ENCODE measurements around the gene SETD7. TPM values are rescaled to one million over a fixed set of nuclear protein-coding genes. Genes with fewer than 3 reads are reported as not detected.

The SETD7 gene
- total and polyA plus RNA-seq, 2 donors (not counting 3 experiments of a cell fraction or from before 2014, with no cell fraction given), result 18.8 to 39.9 TPM

DNA sequence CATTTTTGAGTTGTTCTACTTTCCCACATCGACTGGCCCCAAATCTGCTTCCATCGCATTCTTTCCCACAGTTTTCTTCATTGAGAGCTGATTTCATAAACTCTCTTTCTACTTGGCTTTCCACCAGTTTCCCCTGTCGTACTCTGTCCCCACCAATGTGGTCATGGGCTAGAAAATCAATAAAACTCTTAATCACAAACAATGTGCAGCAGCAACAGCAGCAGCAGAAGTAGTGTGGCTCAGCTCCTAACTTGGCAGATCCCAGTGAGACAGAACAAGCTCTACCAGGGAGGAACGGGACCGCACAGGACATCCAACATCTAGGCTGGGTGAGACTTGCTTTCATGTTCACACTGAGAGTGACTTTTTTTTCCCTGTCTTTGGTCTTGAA lies 3.1 kb upstream of the SETD7 start:
- ChIA-PET POLR2A (no interaction called here), CTCF (no interaction called here)
- Histone ChIP-seq H3K36me3 (ENCODE audit: control insufficient read depth in 2 of 2, extremely low read depth in 1 of 2, insufficient read depth in 2 of 2, low read length in 2 of 2) (no peaks in the 10 kb centered on the region), H3K27me3 (ENCODE audit: control insufficient read depth in 2 of 2, insufficient read depth in 2 of 2, low read length in 2 of 2) (peaks cover 15 to 23% of the 10 kb centered on the region in 2 experiments), H3K4me1 (ENCODE audit: control insufficient read depth, extremely low read depth, insufficient read depth, low read length) (peaks cover 17% of the 10 kb centered on the region), H3K4me3 (replicated peaks in 1 of 3; ENCODE audit: insufficient read depth in 1 of 3, low read depth in 1 of 3, low read length in 3 of 3) (no peak overlapping the region), H3K9me1 (replicated peaks; ENCODE audit: control insufficient read depth, extremely low read depth, insufficient read depth, low read length) (no peaks in the 10 kb centered on the region), H3K79me2 (ENCODE audit: control insufficient read depth, insufficient read depth, low read length) (peaks cover 9% of the 10 kb centered on the region), H3K27ac (ENCODE audit: insufficient read depth, low read depth, low read length) (no peak overlapping the region), H3K4me2 (ENCODE audit: insufficient read depth, low read length) (no peak overlapping the region), H2AFZ (ENCODE audit: low read depth, low read length) (no peak overlapping the region), H3K9ac (replicated peaks; ENCODE audit: extremely low read depth, insufficient read depth, low read length) (no peak overlapping the region), H4K20me1 (replicated peaks; ENCODE audit: control insufficient read depth, extremely low read depth, insufficient read depth, low read length) (no peaks in the 10 kb centered on the region), H3K9me3 (replicated peaks; ENCODE audit: control insufficient read depth, insufficient read depth, low read length) (no peaks in the 10 kb centered on the region)
- no peak for FAIRE-seq
- TF ChIP-seq EZH2 (IDR thresholded peaks at IDR 0.05; ENCODE audit: borderline replicate concordance, low read depth, low read length, severe bottlenecking), result no peak
- no peak for TF ChIP-seq FOS (IDR thresholded peaks at IDR 0.05; ENCODE audit: borderline replicate concordance, insufficient read depth, low read length)
- no peak for TF ChIP-seq POLR2A (IDR thresholded peaks at IDR 0.05; ENCODE audit: low read depth, low read length)
- TF ChIP-seq JUN (IDR thresholded peaks at IDR 0.05; ENCODE audit: borderline replicate concordance, insufficient read depth, insufficient read length, low read depth), result no peak
- TF ChIP-seq MYC (IDR thresholded peaks at IDR 0.05; ENCODE audit: low read depth, low read length), result no peak
- no peak for TF ChIP-seq POLR2AphosphoS5 (IDR thresholded peaks at IDR 0.05; ENCODE audit: insufficient read depth, low read depth, low read length)
- TF ChIP-seq, protein P1, sequence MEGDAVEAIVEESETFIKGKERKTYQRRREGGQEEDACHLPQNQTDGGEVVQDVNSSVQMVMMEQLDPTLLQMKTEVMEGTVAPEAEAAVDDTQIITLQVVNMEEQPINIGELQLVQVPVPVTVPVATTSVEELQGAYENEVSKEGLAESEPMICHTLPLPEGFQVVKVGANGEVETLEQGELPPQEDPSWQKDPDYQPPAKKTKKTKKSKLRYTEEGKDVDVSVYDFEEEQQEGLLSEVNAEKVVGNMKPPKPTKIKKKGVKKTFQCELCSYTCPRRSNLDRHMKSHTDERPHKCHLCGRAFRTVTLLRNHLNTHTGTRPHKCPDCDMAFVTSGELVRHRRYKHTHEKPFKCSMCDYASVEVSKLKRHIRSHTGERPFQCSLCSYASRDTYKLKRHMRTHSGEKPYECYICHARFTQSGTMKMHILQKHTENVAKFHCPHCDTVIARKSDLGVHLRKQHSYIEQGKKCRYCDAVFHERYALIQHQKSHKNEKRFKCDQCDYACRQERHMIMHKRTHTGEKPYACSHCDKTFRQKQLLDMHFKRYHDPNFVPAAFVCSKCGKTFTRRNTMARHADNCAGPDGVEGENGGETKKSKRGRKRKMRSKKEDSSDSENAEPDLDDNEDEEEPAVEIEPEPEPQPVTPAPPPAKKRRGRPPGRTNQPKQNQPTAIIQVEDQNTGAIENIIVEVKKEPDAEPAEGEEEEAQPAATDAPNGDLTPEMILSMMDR (IDR thresholded peaks at IDR 0.05; ENCODE audit: extremely low read depth in 1 of 2, insufficient read depth in 1 of 2, low read depth in 1 of 2, low read length in 2 of 2), result no peak
- TF ChIP-seq, protein P2, sequence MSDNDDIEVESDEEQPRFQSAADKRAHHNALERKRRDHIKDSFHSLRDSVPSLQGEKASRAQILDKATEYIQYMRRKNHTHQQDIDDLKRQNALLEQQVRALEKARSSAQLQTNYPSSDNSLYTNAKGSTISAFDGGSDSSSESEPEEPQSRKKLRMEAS (IDR thresholded peaks at IDR 0.05; ENCODE audit: insufficient read depth, insufficient read length), result no peak
- TF ChIP-seq GATA2 (IDR thresholded peaks at IDR 0.05; ENCODE audit: insufficient read depth, insufficient read length, low read depth, low read length), result no peak
- BruUV-seq (replicated peaks), result no TSS peak
- intact Hi-C loops (cut with micrococcal nuclease), result no loop called here
- dilution Hi-C loops (cut with MboI; ENCODE audit: extremely low pct_ligation_motif_present, low sequenced_read_pairs), result no loop called here
- DNase-seq (ENCODE audit: low read depth, low spot score), result no peak

Data from endothelial cell of umbilical vein (primary cell).